ENCODE results near the gene AUTS2. TPM values are rescaled to one million over a fixed set of nuclear protein-coding genes. Genes with fewer than 3 reads are reported as not detected.

The AUTS2 gene
- total RNA-seq, 1 experiment from 2014 or later, result 30.1 TPM

DNA sequence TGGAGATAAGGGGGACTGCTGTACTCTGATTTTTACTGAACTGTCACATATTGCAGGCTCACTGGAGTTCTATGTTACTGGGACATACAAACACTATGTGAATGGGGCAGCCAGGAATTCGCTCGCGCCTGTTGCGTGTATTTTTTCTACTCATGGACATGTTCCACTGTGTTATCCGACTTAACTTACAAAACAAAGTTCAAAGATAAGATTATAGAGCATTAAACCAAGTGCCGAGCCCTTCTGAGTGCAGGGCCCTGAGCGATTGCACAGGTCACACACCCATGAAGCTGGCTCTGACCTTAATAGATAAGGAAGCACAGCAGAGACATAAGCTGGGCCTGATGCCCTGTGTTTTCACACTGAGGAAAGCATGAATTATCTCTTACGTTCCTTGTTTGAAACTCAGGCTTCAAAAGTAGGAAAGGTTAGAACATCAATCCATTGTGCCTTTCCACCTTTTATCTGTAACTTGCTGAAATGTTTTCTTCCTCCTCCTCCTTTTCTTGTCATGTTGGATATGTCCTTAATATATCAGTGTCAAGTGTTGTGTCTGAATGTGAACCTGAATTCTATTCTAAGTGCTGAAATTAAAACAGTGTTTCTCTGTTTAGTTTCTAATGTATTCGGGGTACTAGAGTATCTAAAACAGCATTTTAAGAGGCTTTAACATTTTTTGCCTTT lies 273.8 kb downstream of the AUTS2 start:
- Histone ChIP-seq H3K4me3 (no peak overlapping the region), H3K9me3 (replicated peaks) (peaks cover under 1% of the 10 kb centered on the region; the same call in 1 of the 2 replicates), H3K36me3 (no peaks in the 10 kb centered on the region), H3K4me1 (peaks cover 12% of the 10 kb centered on the region), H3K27me3 (no peaks in the 10 kb centered on the region; the same call in 1 of the 2 replicates), H3K27ac (peak overlapping the region; percentile 31)
- no peak for DNase-seq

GRCh38 chr7:69873512-69873911 lies 275.2 kb downstream of the AUTS2 start:
- H3K9me3 ChIP-seq (replicated peaks), result peaks cover 3% of the 10 kb centered on the region; the same call in 1 of the 2 replicates
- no peaks in the 10 kb centered on the region for H3K36me3 ChIP-seq
- no peak overlapping the region for H3K27ac ChIP-seq
- H3K4me3 ChIP-seq, result no peak overlapping the region
- no peaks in the 10 kb centered on the region; the same call in 1 of the 2 replicates for H3K27me3 ChIP-seq
- no peak for DNase-seq
- H3K4me1 ChIP-seq, result peaks cover 12% of the 10 kb centered on the region

GRCh38 chr7:69878015-69878414 lies 279.7 kb downstream of the AUTS2 start:
- no peak overlapping the region for H3K27ac ChIP-seq
- no peaks in the 10 kb centered on the region for H3K36me3 ChIP-seq
- H3K4me1 ChIP-seq, result peaks cover 8% of the 10 kb centered on the region
- 0 out of 2 replicates have a peak, but pooled peaks cover 3% of the 10 kb centered on the region for H3K9me3 ChIP-seq (replicated peaks)
- no peaks in the 10 kb centered on the region for H3K27me3 ChIP-seq
- H3K4me3 ChIP-seq, result no peak overlapping the region
- DNase-seq, result no peak

- H3K4me3 ChIP-seq, result no peak overlapping the region
- DNase-seq, result no peak
- no peaks in the 10 kb centered on the region for H3K36me3 ChIP-seq
Measured at GRCh38 chr7:69878591-69878990, 280.3 kb downstream of the AUTS2 start.

DNA sequence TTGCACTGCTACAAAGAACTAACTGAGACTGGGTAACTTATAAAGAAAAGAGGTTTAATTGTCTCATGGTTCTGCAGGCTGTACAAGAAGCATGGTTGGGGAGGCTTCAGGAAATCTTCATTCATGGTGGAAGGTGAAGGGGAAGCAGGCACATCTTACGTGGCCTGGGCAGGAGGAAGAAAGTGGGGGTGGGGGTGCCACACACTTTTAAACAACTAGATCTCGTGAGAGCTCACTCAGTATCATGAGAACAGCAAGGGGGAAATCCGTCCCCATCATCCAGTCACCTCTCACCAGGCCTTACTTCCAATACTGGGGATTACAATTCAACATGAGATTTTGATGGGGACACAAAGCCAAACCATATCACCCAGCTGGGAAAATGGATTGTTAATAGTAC lies 281.7 kb downstream of the AUTS2 start:
- Histone ChIP-seq H3K36me3 (no peaks in the 10 kb centered on the region), H3K27me3 (no peaks in the 10 kb centered on the region), H3K27ac (no peak overlapping the region), H3K9me3 (replicated peaks) (0 out of 2 replicates have a peak, but pooled peaks cover 3% of the 10 kb centered on the region), H3K4me1 (peaks cover 8% of the 10 kb centered on the region), H3K4me3 (no peak overlapping the region)
- no peak for DNase-seq

More at GRCh38 chr7:69878591-69878990, 280.3 kb downstream of the AUTS2 start:
- Histone ChIP-seq H3K27ac (no peak overlapping the region), H3K4me1 (peaks cover 8% of the 10 kb centered on the region), H3K27me3 (no peaks in the 10 kb centered on the region), H3K9me3 (replicated peaks) (0 out of 2 replicates have a peak, but pooled peaks cover 3% of the 10 kb centered on the region)

DNA sequence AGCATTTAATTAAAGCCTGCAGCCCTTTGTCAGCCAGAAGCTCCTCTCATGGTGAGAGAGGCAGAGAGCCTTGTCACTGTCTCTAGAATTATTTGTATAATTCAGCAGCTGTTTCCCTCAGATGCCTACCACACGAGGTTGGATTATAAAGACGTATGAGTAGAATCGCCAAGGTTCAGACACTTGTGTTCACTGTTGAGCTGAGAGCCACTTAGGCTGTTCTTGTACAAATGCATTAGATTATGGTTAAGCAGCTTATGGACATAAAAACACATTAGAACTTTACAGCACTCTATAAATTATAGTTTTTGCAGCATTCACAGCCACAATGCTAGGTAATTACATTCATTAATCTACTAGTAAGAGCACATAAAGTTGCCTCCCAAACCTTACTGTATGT lies 282.6 kb downstream of the AUTS2 start:
- peak; percentile 51 to 79 for DNase-seq
- Histone ChIP-seq H3K27ac (no peak overlapping the region), H3K36me3 (no peaks in the 10 kb centered on the region), H3K9me3 (replicated peaks) (0 out of 2 replicates have a peak, but pooled peaks cover 3% of the 10 kb centered on the region), H3K27me3 (no peaks in the 10 kb centered on the region), H3K4me1 (peaks cover 8% of the 10 kb centered on the region), H3K4me3 (no peak overlapping the region)

DNA sequence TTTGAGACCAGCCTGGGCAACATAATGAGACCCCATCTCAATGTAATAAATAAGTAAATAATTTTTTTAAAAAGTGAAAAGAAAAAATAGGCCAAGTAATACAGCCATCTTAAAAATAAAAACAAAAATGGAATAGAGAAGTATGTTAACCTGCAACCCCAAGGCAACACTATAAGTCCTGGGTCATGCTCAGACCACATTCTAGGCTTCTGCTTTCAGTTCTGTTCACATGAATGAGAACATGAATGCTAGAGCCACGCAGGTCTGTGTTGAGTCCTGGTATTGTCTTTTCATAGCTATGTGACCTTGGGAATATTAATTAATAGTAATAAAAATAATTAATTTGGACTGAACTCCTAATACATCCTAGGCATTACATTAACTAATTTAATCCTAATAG lies 284.0 kb downstream of the AUTS2 start:
- no peak overlapping the region for H3K27ac ChIP-seq
- no peak for DNase-seq
- H3K27me3 ChIP-seq, result no peaks in the 10 kb centered on the region
- H3K4me1 ChIP-seq, result peaks cover 8% of the 10 kb centered on the region
- no peaks in the 10 kb centered on the region for H3K36me3 ChIP-seq
- no peak overlapping the region for H3K4me3 ChIP-seq
- 0 out of 2 replicates have a peak, but pooled peaks cover under 1% of the 10 kb centered on the region for H3K9me3 ChIP-seq (replicated peaks)

- no peaks in the 10 kb centered on the region for H3K9me3 ChIP-seq (replicated peaks)
- peaks cover 8% of the 10 kb centered on the region for H3K4me1 ChIP-seq
- H3K36me3 ChIP-seq, result no peaks in the 10 kb centered on the region
- no peak overlapping the region for H3K27ac ChIP-seq
- no peak for DNase-seq
- no peak overlapping the region for H3K4me3 ChIP-seq
- no peaks in the 10 kb centered on the region for H3K27me3 ChIP-seq
Measured at GRCh38 chr7:69883399-69883891, 285.2 kb downstream of the AUTS2 start.

GRCh38 chr7:69885431-69885830 lies 287.2 kb downstream of the AUTS2 start:
- Histone ChIP-seq H3K9me3 (replicated peaks) (no peaks in the 10 kb centered on the region), H3K27me3 (no peaks in the 10 kb centered on the region), H3K36me3 (no peaks in the 10 kb centered on the region), H3K27ac (no peak overlapping the region), H3K4me3 (no peak overlapping the region), H3K4me1 (peaks cover 24% of the 10 kb centered on the region)
- no peak for DNase-seq

GRCh38 chr7:69889338-69889975 lies 291.2 kb downstream of the AUTS2 start:
- Histone ChIP-seq H3K36me3 (no peaks in the 10 kb centered on the region), H3K27ac (peak overlapping the region; percentile 73)
- DNase-seq, result peak; percentile 28 to 70

DNA sequence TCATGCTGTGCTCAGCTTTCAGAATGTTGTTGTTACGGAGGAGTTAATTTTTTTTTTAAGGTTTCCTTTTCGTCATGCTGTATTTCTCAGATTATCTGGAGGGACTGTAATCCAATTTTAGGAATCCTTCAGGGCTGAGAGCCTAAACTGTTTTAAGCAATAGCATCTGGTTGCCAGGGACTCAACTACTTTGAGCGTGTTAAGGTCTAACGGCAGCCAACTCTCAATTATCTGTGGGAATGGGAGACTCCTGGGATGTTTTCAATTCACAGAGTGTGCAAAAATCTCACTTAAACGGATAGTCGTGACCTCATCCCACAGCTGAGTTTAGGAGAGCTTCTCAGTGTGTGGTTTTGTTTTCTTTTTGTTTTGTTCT lies 291.7 kb downstream of the AUTS2 start:
- Histone ChIP-seq H3K4me3 (peak overlapping the region; percentile 15; the same call in 1 of the 2 replicates), H3K36me3 (no peaks in the 10 kb centered on the region), H3K27me3 (no peaks in the 10 kb centered on the region), H3K4me1 (peaks cover 22% of the 10 kb centered on the region), H3K9me3 (replicated peaks) (no peaks in the 10 kb centered on the region), H3K27ac (peak overlapping the region; percentile 73)
- peak in 1 of 2 experiments; percentile 47 for DNase-seq

More at GRCh38 chr7:69889338-69889975, 291.2 kb downstream of the AUTS2 start:
- Histone ChIP-seq H3K27me3 (no peaks in the 10 kb centered on the region), H3K9me3 (replicated peaks) (no peaks in the 10 kb centered on the region), H3K4me3 (peak overlapping the region; percentile 15; the same call in 1 of the 2 replicates), H3K4me1 (peaks cover 22% of the 10 kb centered on the region)

DNA sequence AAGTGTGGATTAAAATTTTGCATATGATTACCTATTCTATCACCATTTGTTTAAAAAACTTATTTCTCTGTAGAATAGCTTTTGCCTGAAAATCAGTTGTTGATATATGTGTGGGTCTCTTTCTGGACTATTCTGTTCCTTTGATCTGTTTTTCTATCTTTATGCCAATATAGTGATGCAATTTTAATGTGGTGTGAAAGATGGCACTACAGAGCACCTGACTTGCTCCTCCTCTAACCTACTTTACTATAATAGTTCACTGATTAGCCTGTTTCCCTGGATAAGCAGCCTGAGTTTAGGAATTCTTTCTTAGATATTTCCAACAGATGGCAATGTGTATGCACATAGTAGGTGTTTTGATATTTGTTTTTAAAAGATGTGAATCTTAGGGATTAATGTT lies 294.5 kb downstream of the AUTS2 start:
- no peak overlapping the region for H3K4me3 ChIP-seq
- DNase-seq, result no peak
- H3K27ac ChIP-seq, result no peak overlapping the region
- H3K4me1 ChIP-seq, result peaks cover 22% of the 10 kb centered on the region
- H3K27me3 ChIP-seq, result no peaks in the 10 kb centered on the region
- no peaks in the 10 kb centered on the region for H3K9me3 ChIP-seq (replicated peaks)
- H3K36me3 ChIP-seq, result no peaks in the 10 kb centered on the region

- Histone ChIP-seq H3K27me3 (no peaks in the 10 kb centered on the region), H3K36me3 (no peaks in the 10 kb centered on the region), H3K4me3 (no peak overlapping the region), H3K27ac (no peak overlapping the region), H3K9me3 (replicated peaks) (no peaks in the 10 kb centered on the region), H3K4me1 (peaks cover 19% of the 10 kb centered on the region)
- peak in 1 of 2 experiments; percentile 58 for DNase-seq
Measured at GRCh38 chr7:69893906-69894305, 295.6 kb downstream of the AUTS2 start.

DNA sequence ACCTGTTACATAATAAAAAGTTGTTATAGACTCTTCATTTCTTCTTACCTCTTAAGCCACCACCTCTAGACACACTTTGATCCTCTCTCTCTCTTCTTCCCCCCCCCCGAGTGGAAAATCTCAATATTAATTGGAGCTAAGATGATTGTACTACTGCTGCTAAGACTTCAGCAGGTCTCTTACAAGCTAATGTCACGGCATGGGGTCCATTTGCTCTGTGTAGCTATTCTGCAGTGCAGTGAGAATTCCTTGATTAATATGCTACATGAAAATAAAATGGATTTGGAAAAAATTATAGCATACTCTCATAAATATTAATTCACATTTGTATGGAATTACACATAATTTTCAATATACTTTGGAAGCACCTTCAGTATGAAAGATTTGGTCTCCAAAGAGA lies 297.2 kb downstream of the AUTS2 start:
- H3K4me1 ChIP-seq, result peaks cover 4% of the 10 kb centered on the region; the same call in 1 of the 2 replicates
- H3K36me3 ChIP-seq, result no peaks in the 10 kb centered on the region
- DNase-seq, result no peak
- H3K9me3 ChIP-seq (replicated peaks), result no peaks in the 10 kb centered on the region
- no peak overlapping the region for H3K4me3 ChIP-seq
- H3K27me3 ChIP-seq, result no peaks in the 10 kb centered on the region
- H3K27ac ChIP-seq, result no peak overlapping the region

- DNase-seq, result no peak
- H3K27ac ChIP-seq, result no peak overlapping the region
- H3K9me3 ChIP-seq (replicated peaks), result no peaks in the 10 kb centered on the region
- no peaks in the 10 kb centered on the region for H3K27me3 ChIP-seq
- H3K4me3 ChIP-seq, result no peak overlapping the region
- H3K4me1 ChIP-seq, result no peaks in the 10 kb centered on the region
- H3K36me3 ChIP-seq, result no peaks in the 10 kb centered on the region
Measured at GRCh38 chr7:69896121-69896520, 297.8 kb downstream of the AUTS2 start.

Data from SJCRH30 (cell line).